ENCODE data around the gene RNF167. TPM values are rescaled to one million over a fixed set of nuclear protein-coding genes. Genes with fewer than 3 reads are reported as not detected.

RNF167 gene
- total and polyA plus RNA-seq, 2 of the 13 experiments (the other 11 are each of a cell fraction or from before 2014, with no cell fraction given) = 44.1 to 45.4 TPM

- TF ChIP-seq KIAA2018 (CRISPR knock-in tag; IDR thresholded peaks at IDR 0.05; ENCODE audit: borderline replicate concordance) (no peak), ZNF670 (CRISPR knock-in tag; IDR thresholded peaks at IDR 0.05; ENCODE audit: borderline replicate concordance) (no peak), ZNF850 (CRISPR knock-in tag; conservative IDR thresholded peaks at IDR 0.05) (no peak), GFI1 (CRISPR knock-in tag; IDR thresholded peaks at IDR 0.05; ENCODE audit: borderline replicate concordance) (no peak), ZNF839 (CRISPR knock-in tag; IDR thresholded peaks at IDR 0.05; ENCODE audit: borderline replicate concordance) (no peak), CREB1 (IDR thresholded peaks at IDR 0.05) (peak; percentile 85), CREB1 (CRISPR knock-in tag; IDR thresholded peaks at IDR 0.05) (peak; percentile 85), KDM3A (CRISPR knock-in tag; IDR thresholded peaks at IDR 0.05; ENCODE audit: low read depth) (no peak), HHEX (CRISPR knock-in tag; IDR thresholded peaks at IDR 0.05) (no peak), MAF1 (CRISPR knock-in tag; IDR thresholded peaks at IDR 0.05; ENCODE audit: borderline replicate concordance) (no peak), REL (CRISPR knock-in tag; conservative IDR thresholded peaks at IDR 0.05) (no peak), NCOA2 (CRISPR knock-in tag; IDR thresholded peaks at IDR 0.05) (peak; percentile 9; the same call in 1 of the 2 replicates), RBM39 (IDR thresholded peaks at IDR 0.05; ENCODE audit: low read depth, low read length, poor library complexity, severe bottlenecking) (no peak), ZFY (CRISPR knock-in tag; IDR thresholded peaks at IDR 0.05) (no peak; the same call in 1 of the 2 replicates), ZXDC (CRISPR knock-in tag; IDR thresholded peaks at IDR 0.05) (no peak), GATAD2A (CRISPR knock-in tag; IDR thresholded peaks at IDR 0.05) (peak; percentile 14; the same call in 1 of the 2 replicates), ZKSCAN1 (IDR thresholded peaks at IDR 0.05; ENCODE audit: low read length) (no peak), ZNF737 (CRISPR knock-in tag; IDR thresholded peaks at IDR 0.05; ENCODE audit: borderline replicate concordance) (no peak), CBX2 (IDR thresholded peaks at IDR 0.05; ENCODE audit: low read depth, low read length) (no peak), CBX2 (CRISPR knock-in tag; IDR thresholded peaks at IDR 0.05; ENCODE audit: low read depth) (no peak), ZNF230 (CRISPR knock-in tag; IDR thresholded peaks at IDR 0.05) (no peak; the same call in 1 of the 2 replicates)
Observed at GRCh38 chr17:4966844-4967538, 26.9 kb downstream of the RNF167 start (continued).

All from HepG2 (cell line).